Stimulated activated CD8-positive, alpha-beta memory T cell treated with anti-CD3 and anti-CD28 coated beads, Interleukin-15, amount 100 ng/mL, for 1 hour (primary cell): ENCODE data around the gene PER3.
"Not testable (repeated sequence)": the region's sequence is repeated elsewhere in the genome, so short reads cannot be mapped to it uniquely, and the experiment has no call there.

ENCODE experiments used
- DNase-seq: peaks from one replicate; pipeline ENCODE4 v3.0.0-alpha.2; 2020; ENCODE audit warnings: low read depth

PER3 gene

DNA sequence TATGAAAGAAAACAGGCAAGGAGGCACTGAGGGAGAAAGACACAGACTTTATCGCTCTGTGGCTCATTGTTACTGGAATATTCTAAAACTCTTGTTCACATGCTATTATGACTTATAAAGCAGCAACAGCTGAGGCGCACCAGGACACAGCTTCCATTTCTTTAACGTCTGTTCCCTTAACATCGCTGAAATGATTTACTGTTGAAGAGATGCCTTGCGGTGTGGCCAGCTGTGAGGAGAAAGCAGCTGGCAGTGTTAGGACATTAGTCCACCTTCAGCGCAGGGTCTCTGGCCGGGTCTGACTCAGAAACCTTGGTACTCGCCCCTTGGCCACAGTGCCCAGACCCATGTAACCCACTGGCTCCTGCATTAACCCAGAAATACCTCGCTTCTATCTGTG, 3.1 kb upstream of the PER3 start:
- DNase-seq: no peak

- no peak for DNase-seq
Observed at GRCh38 chr1:7781501-7781900, 2.6 kb upstream of the PER3 start.

GRCh38 chr1:7781923-7782495, 2.1 kb upstream of the PER3 start:
- DNase-seq: no peak

DNA sequence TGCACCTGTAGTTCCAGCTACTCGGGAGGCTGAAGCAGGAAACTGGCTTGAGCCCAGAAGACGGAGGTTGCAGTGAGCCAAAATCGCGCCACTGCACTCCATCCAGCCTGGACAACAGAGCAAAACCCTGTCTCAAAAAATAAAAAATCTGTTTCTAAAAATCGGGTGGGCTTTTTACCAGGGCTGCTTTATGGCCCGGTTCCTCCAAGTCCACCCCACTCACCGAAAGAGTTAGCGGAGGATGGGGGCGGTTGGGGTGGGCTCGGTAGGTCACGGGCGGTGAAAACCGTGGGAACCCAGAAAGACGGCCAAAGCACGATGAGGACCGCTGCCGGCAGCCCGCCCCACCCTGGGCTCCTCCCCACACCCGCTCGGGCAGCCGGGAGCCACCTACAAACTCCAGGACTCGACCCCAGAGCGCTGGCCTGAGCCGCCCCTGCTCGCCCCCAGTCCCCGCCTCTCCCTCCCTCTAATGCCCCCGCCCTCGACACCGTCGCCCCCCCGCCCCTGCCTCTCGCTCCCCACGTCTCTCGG, 846 bp upstream of the PER3 start:
- DNase-seq: no peak

DNA sequence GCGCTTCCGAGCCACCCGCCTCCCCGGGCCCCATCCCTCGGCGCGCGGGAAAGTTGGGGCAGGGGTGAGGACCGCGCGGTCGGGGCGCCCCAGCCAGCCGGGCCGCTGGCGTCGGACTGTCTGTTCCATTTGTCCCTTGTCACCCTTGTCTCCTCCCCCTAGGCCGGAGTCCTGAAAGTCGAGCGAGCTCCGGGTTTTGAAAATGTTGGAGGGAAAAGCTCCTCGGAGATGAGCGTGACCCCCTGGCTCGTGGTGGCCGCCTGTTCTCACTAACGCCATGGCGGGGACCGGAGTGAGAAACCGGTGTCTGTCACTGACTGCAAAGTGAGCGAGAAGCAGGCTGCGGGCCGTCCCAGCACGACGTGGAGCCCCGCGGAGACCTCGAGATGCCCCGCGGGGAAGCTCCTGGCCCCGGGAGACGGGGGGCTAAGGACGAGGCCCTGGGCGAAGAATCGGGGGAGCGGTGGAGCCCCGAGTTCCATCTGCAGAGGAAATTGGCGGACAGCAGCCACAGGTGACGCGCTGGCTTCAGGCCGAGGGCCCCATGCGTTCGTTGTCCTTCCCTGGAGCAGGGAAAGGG, 491 bp downstream of the PER3 start:
- DNase-seq: no peak

- DNase-seq: no peak
Observed at GRCh38 chr1:7785108-7785507, 1.0 kb downstream of the PER3 start.

DNA sequence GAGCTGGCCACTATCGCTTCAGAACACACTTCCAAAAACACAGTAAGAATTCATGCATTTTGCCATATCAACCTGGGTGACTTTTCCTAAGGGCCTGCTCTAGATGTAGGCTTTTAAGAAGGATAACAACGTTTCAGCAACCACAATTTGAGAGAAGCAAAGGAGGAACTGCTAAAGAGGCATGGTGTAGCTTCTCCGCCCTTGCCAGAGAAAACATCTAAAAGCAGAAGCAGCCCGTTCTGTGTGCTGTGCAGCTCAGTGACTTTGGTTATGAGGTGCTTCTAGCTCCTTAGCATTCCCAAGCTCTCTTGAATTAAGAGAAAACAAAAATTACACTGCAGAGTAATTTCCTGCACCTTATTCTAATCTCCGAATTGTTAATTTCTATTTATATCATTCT, 2.7 kb downstream of the PER3 start:
- DNase-seq: no peak

DNA sequence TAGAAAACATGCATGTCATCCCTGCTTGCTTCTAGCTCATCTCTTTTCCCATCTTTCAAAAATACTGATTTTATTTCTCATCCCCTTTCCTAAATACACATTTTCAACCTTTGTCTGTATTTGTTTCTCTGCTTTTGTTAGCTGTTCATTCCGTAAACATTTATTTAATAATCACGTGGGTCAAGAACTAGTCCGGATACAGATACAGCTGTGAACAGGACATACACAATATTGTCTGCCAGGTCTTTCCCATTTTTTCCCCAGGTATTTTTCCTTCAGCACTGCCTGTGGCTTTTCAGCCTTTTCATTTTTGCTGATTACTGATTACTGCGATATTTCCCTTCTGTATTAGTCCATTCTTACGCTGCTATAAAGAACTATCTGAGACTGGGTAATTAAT, 5.7 kb downstream of the PER3 start:
- no peak for DNase-seq

DNA sequence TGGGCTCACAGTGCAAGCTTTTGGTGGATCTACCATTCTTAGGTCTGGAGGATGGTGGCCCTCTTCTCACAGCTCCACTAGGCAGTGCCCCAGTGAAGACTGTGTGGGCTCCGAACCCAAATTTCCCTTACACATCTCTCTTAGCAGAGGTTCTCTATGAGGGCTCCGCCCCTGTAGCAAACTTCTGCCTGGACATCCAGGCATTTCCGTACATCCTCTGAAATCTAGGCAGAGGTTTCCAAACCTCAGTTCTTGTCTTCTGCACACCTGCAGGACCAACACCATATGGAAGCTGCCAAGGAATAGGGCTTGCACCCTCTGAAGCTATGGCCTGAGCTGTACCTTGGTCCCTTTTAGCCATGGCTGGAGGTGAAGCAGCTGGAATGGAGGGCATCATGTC, 6.9 kb downstream of the PER3 start:
- not testable (repeated sequence) for DNase-seq

DNA sequence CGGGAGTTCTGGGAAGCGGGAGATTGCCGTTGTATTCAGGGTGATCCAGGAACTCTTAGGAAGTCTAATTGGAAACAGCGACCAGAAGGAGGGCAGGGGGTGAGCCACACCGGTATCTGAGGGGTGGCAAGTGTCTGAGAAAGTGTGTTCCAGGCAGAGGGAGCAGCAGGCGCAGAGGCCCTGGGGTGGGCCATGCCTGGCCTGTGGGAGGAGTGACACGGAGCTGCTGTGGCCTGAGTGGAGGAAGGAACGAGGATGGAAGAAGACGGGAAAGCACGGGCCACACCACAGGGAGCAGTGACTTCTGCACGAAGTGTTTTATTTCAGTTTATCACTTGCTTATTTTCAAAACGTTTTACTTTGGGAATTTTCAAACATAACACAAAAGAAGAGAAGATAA, 11.3 kb downstream of the PER3 start:
- no peak for DNase-seq

- no peak for DNase-seq
Observed at GRCh38 chr1:7805460-7805859, 21.4 kb downstream of the PER3 start.

GRCh38 chr1:7808253-7808844, 24.3 kb downstream of the PER3 start:
- no peak for DNase-seq

DNA sequence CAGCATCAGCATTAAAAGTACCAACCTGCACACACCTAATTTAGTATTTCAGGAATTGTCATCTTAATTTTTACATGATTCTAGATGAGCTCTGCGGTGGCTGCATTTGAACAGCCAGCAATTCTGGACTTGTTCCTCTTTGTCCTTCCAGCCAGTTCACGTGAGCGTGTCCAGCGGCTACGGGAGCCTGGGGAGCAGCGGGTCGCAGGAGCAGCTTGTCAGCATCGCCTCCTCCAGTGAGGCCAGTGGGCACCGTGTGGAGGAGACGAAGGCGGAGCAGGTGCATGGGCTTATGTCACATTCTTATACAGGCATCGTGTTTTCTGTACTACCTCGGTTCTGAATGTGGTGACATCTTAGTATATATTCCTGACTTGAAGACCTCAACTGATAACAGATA, 25.7 kb downstream of the PER3 start:
- DNase-seq: no peak

- no peak for DNase-seq
Observed at GRCh38 chr1:7810395-7810794, 26.3 kb downstream of the PER3 start.

GRCh38 chr1:7811476-7811875, 27.4 kb downstream of the PER3 start:
- DNase-seq: no peak

DNA sequence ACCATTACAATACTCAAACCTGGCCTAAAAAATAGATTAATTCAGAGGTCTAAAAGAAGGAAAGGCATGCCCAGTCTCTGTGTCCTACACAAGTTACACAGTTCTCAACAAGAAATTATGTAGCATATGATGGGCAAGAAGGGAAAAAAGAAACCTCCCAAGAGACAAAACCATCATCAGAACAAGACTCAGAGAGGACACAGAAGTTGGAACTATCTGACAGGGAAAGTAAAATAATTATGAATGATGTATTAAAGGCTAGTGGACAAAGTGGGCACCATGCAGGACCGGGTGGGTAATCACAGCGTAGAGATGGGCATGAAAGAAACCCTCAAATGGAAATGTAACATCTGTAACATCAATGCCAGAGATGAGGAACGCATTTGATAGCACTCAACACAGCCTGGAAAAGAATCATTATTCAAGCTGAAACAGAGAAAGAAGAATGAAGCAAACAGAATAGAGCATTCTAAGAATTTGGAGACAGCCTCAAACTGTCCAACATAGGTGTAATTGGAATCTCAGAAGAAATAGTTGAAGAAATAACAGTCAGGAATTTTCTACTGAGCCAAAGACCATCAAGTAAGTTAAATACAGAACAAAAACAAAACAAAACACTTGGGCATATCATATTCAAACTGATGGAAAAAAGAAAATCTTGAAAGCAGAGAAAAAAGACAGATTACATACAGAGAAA, 29.7 kb downstream of the PER3 start:
- DNase-seq: no peak

- DNase-seq: no peak
Observed at GRCh38 chr1:7821282-7821681, 37.2 kb downstream of the PER3 start.

- DNase-seq: no peak
Observed at GRCh38 chr1:7824701-7825100, 40.6 kb downstream of the PER3 start.

DNA sequence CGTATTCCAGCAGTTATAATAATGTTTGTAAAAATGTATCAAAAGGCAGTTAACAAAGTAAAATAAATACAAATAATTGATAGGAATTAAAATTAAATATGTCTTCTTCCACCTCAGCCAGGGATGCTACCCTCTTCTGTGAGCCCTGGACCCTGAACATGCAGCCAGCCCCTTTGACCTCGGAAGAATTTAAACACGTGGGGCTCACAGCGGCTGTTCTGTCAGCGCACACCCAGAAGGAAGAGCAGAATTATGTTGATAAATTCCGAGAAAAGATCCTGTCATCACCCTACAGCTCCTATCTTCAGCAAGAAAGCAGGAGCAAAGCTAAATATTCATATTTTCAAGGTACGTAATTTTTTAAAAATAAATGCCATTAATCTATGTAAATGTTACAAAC, 42.3 kb downstream of the PER3 start:
- DNase-seq: no peak

DNA sequence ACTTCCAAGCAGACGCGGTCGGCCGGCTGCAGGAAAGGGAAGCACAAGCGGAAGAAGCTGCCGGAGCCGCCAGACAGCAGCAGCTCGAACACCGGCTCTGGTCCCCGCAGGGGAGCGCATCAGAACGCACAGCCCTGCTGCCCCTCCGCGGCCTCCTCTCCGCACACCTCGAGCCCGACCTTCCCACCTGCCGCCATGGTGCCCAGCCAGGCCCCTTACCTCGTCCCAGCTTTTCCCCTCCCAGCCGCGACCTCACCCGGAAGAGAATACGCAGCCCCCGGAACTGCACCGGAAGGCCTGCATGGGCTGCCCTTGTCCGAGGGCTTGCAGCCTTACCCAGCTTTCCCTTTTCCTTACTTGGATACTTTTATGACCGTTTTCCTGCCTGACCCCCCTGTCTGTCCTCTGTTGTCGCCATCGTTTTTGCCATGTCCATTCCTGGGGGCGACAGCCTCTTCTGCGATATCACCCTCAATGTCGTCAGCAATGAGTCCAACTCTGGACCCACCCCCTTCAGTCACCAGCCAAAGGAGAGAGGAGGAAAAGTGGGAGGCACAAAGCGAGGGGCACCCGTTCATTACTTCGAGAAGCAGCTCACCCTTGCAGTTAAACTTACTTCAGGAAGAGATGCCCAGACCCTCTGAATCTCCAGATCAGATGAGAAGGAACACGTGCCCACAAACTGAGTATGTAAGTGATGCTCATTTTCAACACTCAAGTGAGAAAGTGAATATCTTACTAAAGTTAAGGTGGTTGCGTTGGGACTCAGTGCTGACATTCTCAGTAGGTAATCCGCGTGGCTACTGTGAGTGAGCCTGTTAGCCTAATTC, 43.2 kb downstream of the PER3 start:
- DNase-seq: no peak

- no peak for DNase-seq
Observed at GRCh38 chr1:7831458-7831857, 47.4 kb downstream of the PER3 start.

DNA sequence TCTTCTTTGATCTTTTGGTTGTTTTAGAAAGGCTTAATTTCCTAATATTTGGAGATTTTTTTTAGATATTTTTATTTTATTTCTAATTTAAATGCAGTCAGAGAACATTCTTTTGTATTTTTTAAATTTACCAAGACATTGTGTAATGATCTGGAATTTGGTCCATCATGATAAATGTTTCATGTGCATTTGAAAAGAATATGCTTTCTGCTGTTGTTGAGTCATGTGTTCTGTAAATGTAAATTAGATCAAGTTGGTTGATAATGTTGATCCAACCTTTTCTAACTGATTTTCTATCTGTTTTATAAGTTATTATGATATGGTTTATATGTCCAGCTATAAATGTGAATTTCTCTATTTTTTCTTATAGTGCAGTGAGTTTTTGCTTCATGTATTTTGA, 48.9 kb downstream of the PER3 start:
- DNase-seq: no peak
